IgD-negative memory B cell (primary cell): ENCODE measurements around the gene TRMT112. TPM values are rescaled to one million over a fixed set of nuclear protein-coding genes. Genes with fewer than 3 reads are reported as not detected.
"Not testable (repeated sequence)": the region's sequence is repeated elsewhere in the genome, so short reads cannot be mapped to it uniquely, and the experiment has no call there.

Experiments used
- H3K27ac Mint-ChIP-seq, 3 donors: one replicate each; pipeline ENCODE4 v1.8.0; 2020 to 2022; ENCODE audit warnings: mild to moderate bottlenecking in 3 of 3, mixed read lengths in 3 of 3, moderate library complexity in 1 of 3
- H3K27me3 Mint-ChIP-seq: one replicate; pipeline ENCODE4 v1.8.0; 2021; ENCODE audit warnings: mixed read lengths
- H3K36me3 Mint-ChIP-seq: one replicate; pipeline ENCODE4 v1.8.0; 2020; ENCODE audit warnings: mild to moderate bottlenecking, mixed read lengths
- H3K4me1 Mint-ChIP-seq, 3 donors: one replicate each; pipeline ENCODE4 v1.8.0; 2020 to 2022; ENCODE audit warnings: mixed read lengths in 3 of 3, mild to moderate bottlenecking in 1 of 3
- H3K4me3 Mint-ChIP-seq, 4 donors: one replicate each; pipeline ENCODE4 v1.8.0; 2020 to 2022; ENCODE audit warnings: mild to moderate bottlenecking in 4 of 4, mixed read lengths in 4 of 4, moderate library complexity in 3 of 4
- H3K9me3 Mint-ChIP-seq, 3 donors: one replicate each; pipeline ENCODE4 v1.8.0; 2020 to 2021; ENCODE audit warnings: mixed read lengths in 3 of 3, mild to moderate bottlenecking in 1 of 3
- polyA plus RNA-seq: library from polyadenylated mRNA; unstranded; fragments of 300-500 nt; fragmentation: Illumina TruSeq; gene quantifications from one replicate; pipeline ENCODE4 v1.2.3, GENCODE V29; 2021

The TRMT112 gene
- polyA plus RNA-seq, 1 donor from 2014 or later = 560 TPM

GRCh38 chr11:64314805-64315561, 2.4 kb downstream of the TRMT112 start:
- Mint-ChIP-seq H3K27me3 (no peaks in the 10 kb centered on the region), H3K36me3 (peaks cover 1% of the 10 kb centered on the region), H3K27ac (peak overlapping the region in 2 of 3 donors; percentile 73 to 77), H3K4me1 (peaks cover 5 to 22% (median 13%) of the 10 kb centered on the region in 3 donors), H3K9me3 (no peaks in the 10 kb centered on the region), H3K4me3 (peak overlapping the region in 3 of 4 donors; percentile 4 to 63 (median 53))

- Mint-ChIP-seq H3K4me1 (peaks cover 5 to 21% (median 13%) of the 10 kb centered on the region in 3 donors), H3K9me3 (no peaks in the 10 kb centered on the region), H3K36me3 (peaks cover 1% of the 10 kb centered on the region), H3K27me3 (no peaks in the 10 kb centered on the region), H3K27ac (peak overlapping the region in 2 of 3 donors; percentile 73 to 77), H3K4me3 (peak overlapping the region in 1 of 4 donors; percentile 32)
Measured at GRCh38 chr11:64314146-64314804, 3.1 kb downstream of the TRMT112 start.

GRCh38 chr11:64313491-64314145, 3.7 kb downstream of the TRMT112 start:
- H3K9me3 Mint-ChIP-seq = no peaks in the 10 kb centered on the region
- H3K27me3 Mint-ChIP-seq = no peaks in the 10 kb centered on the region
- H3K36me3 Mint-ChIP-seq = peaks cover 1% of the 10 kb centered on the region
- peak overlapping the region in 2 of 3 donors; percentile 37 to 84 for H3K27ac Mint-ChIP-seq
- H3K4me3 Mint-ChIP-seq = peak overlapping the region in 1 of 4 donors; percentile 68
- peaks cover 5 to 17% (median 8%) of the 10 kb centered on the region in 3 donors for H3K4me1 Mint-ChIP-seq

- Mint-ChIP-seq H3K27ac (peak overlapping the region; percentile 37 to 84 (median 71)), H3K4me1 (peaks cover 5 to 16% (median 6%) of the 10 kb centered on the region in 3 donors), H3K4me3 (peak overlapping the region in 1 of 4 donors; percentile 68), H3K36me3 (peaks cover 1% of the 10 kb centered on the region), H3K27me3 (no peaks in the 10 kb centered on the region), H3K9me3 (no peaks in the 10 kb centered on the region)
Measured at GRCh38 chr11:64312947-64313346, 4.4 kb downstream of the TRMT112 start.

GRCh38 chr11:64307795-64308194, 9.6 kb downstream of the TRMT112 start:
- Mint-ChIP-seq H3K4me1 (peaks cover 0 to 21% (median 13%) of the 10 kb centered on the region in 3 donors), H3K4me3 (peak overlapping the region in 2 of 4 donors; percentile 74 to 87), H3K27ac (peak overlapping the region; percentile 28 to 51 (median 33))
- H3K27me3 Mint-ChIP-seq, H3K36me3 Mint-ChIP-seq, H3K9me3 Mint-ChIP-seq: not testable (repeated sequence)

GRCh38 chr11:64306876-64307622, 10.3 kb downstream of the TRMT112 start:
- Mint-ChIP-seq H3K27me3 (no peaks in the 10 kb centered on the region), H3K27ac (peak overlapping the region in 1 of 3 donors; percentile 33), H3K36me3 (no peaks in the 10 kb centered on the region), H3K9me3 (no peaks in the 10 kb centered on the region), H3K4me1 (peaks cover 0 to 17% (median 13%) of the 10 kb centered on the region in 3 donors), H3K4me3 (peak overlapping the region; percentile 87 to 99 (median 97))

- Mint-ChIP-seq H3K27ac (peak overlapping the region; percentile 75 to 93 (median 93)), H3K36me3 (no peaks in the 10 kb centered on the region), H3K27me3 (no peaks in the 10 kb centered on the region), H3K4me1 (peaks cover 0 to 17% (median 13%) of the 10 kb centered on the region in 3 donors), H3K4me3 (peak overlapping the region; percentile 87 to 99 (median 97)), H3K9me3 (no peaks in the 10 kb centered on the region)
Measured at GRCh38 chr11:64306563-64306875, 10.8 kb downstream of the TRMT112 start.

- H3K4me1 Mint-ChIP-seq = peaks cover 3 to 15% (median 15%) of the 10 kb centered on the region in 3 donors
- H3K27ac Mint-ChIP-seq = peak overlapping the region; percentile 75 to 93 (median 93)
- H3K27me3 Mint-ChIP-seq = peaks cover 2% of the 10 kb centered on the region
- H3K9me3 Mint-ChIP-seq = no peaks in the 10 kb centered on the region
- peak overlapping the region; percentile 87 to 99 (median 97) for H3K4me3 Mint-ChIP-seq
- no peaks in the 10 kb centered on the region for H3K36me3 Mint-ChIP-seq
Measured at GRCh38 chr11:64305691-64306562, 11.4 kb downstream of the TRMT112 start.

- Mint-ChIP-seq H3K27me3 (peaks cover 9% of the 10 kb centered on the region), H3K4me1 (peaks cover 9 to 22% (median 17%) of the 10 kb centered on the region in 3 donors), H3K4me3 (peak within 1 kb of the TSS; percentile 87 to 99 (median 97)), H3K27ac (peak within 1 kb of the TSS; percentile 90 to 99 (median 98)), H3K9me3 (no peaks in the 10 kb centered on the region), H3K36me3 (no peaks in the 10 kb centered on the region)
Measured at GRCh38 chr11:64305075-64305690, 12.2 kb downstream of the TRMT112 start, which contains the start of gene ESRRA. TSS of gene ESRRA (plus strand) at chr11:64305524. CDS start at chr11:64307180, 1,656 bp downstream.

GRCh38 chr11:64304316-64305072, 12.9 kb downstream of the TRMT112 start:
- Mint-ChIP-seq H3K9me3 (no peaks in the 10 kb centered on the region), H3K27ac (peak overlapping the region; percentile 90 to 99 (median 98)), H3K4me3 (peak overlapping the region; percentile 87 to 98 (median 92)), H3K4me1 (peaks cover 12 to 24% (median 19%) of the 10 kb centered on the region in 3 donors), H3K27me3 (peaks cover 14% of the 10 kb centered on the region), H3K36me3 (no peaks in the 10 kb centered on the region)

GRCh38 chr11:64304032-64304315, 13.4 kb downstream of the TRMT112 start:
- no peaks in the 10 kb centered on the region for H3K36me3 Mint-ChIP-seq

GRCh38 chr11:64303109-64304031, 14.0 kb downstream of the TRMT112 start:
- H3K27ac Mint-ChIP-seq = peak overlapping the region; percentile 90 to 99 (median 98)
- peaks cover 20% of the 10 kb centered on the region for H3K27me3 Mint-ChIP-seq
- no peaks in the 10 kb centered on the region for H3K36me3 Mint-ChIP-seq
- H3K9me3 Mint-ChIP-seq = no peaks in the 10 kb centered on the region
- H3K4me3 Mint-ChIP-seq = peak overlapping the region in 3 of 4 donors; percentile 43 to 89 (median 87)
- peaks cover 12 to 25% (median 19%) of the 10 kb centered on the region in 3 donors for H3K4me1 Mint-ChIP-seq

More at GRCh38 chr11:64304032-64304315, 13.4 kb downstream of the TRMT112 start:
- peak overlapping the region; percentile 90 to 99 (median 98) for H3K27ac Mint-ChIP-seq
- peaks cover 15% of the 10 kb centered on the region for H3K27me3 Mint-ChIP-seq
- H3K4me1 Mint-ChIP-seq = peaks cover 12 to 24% (median 19%) of the 10 kb centered on the region in 3 donors
- no peaks in the 10 kb centered on the region for H3K9me3 Mint-ChIP-seq
- H3K4me3 Mint-ChIP-seq = peak overlapping the region; percentile 87 to 98 (median 92)
